OCI-LY7 (cell line): ENCODE data around the gene MED10. TPM values are rescaled to one million over a fixed set of nuclear protein-coding genes. Genes with fewer than 3 reads are reported as not detected.

Experiments used
- BruUV-seq: library from RNA; stranded (reverse); fragments of 400-500 nt; replicated peaks from 2 replicates; lab custom pipeline; 2021; lab: Mats Ljungman, UMichigan
- CTCF ChIA-PET: fragments of 300-600 bp; sonication (Branson Sonifier 250); formaldehyde crosslinking; loops from one replicate; lab custom pipeline; 2022; ENCODE audit warnings: antibody characterized with exemption; ENCODE audit not compliant: unreplicated experiment; lab: Charles Lee
- POLR2A ChIA-PET: fragments of 300-600 bp; sonication (Branson Sonifier 250); formaldehyde crosslinking; loops from one replicate; lab custom pipeline; 2022; ENCODE audit warnings: antibody characterized with exemption; lab: Charles Lee
- DNase-seq: peaks from one replicate; pipeline ENCODE4 v3.0.0-alpha.2; 2015; ENCODE audit warnings: low spot score
- H2AFZ ChIP-seq: fragments of 200-600 bp; sonication (generic), shearing (Covaris generic); 2 replicates; pipeline ENCODE4 v1.6.1; 2014; ENCODE audit warnings: mild to moderate bottlenecking, antibody characterized with exemption, low read length, moderate library complexity
- H3K27ac ChIP-seq: fragments of 200-600 bp; sonication (generic); 2 replicates; pipeline ENCODE4 v1.5.1; 2014; ENCODE audit warnings: mixed run types, low read depth, mild to moderate bottlenecking, moderate library complexity, low read length, inconsistent platforms; ENCODE audit not compliant: poor library complexity, severe bottlenecking
- H3K36me3 ChIP-seq: fragments of 200-600 bp; sonication (generic); 2 replicates; pipeline ENCODE4 v1.6.1; 2014; ENCODE audit warnings: mild to moderate bottlenecking, antibody characterized with exemption, low read length, moderate library complexity, mixed read lengths; ENCODE audit not compliant: insufficient read depth
- H3K4me1 ChIP-seq: fragments of 200-600 bp; sonication (generic); 2 replicates; pipeline ENCODE4 v1.5.1; 2014; ENCODE audit warnings: mild to moderate bottlenecking, low read length; ENCODE audit not compliant: insufficient read depth, poor library complexity, severe bottlenecking
- H3K4me2 ChIP-seq: fragments of 200-600 bp; sonication (generic); 2 replicates; pipeline ENCODE4 v1.6.1; 2014; ENCODE audit warnings: mild to moderate bottlenecking, low read length
- H3K4me3 ChIP-seq: fragments of 200-600 bp; sonication (generic); 2 replicates; pipeline ENCODE4 v1.5.1; 2014; ENCODE audit warnings: mild to moderate bottlenecking, low read depth, low read length; ENCODE audit not compliant: poor library complexity, severe bottlenecking
- H3K79me2 ChIP-seq: fragments of 200-600 bp; sonication (generic); 2 replicates; pipeline ENCODE4 v1.6.1; 2016; ENCODE audit warnings: low read depth, mild to moderate bottlenecking, low read length, moderate library complexity, mixed read lengths; ENCODE audit not compliant: insufficient read depth
- H3K9me2 ChIP-seq: fragments of 200-600 bp; sonication (generic); 2 replicates; pipeline ENCODE4 v1.6.1; 2016; ENCODE audit warnings: mild to moderate bottlenecking, low read length, mixed read lengths; ENCODE audit not compliant: insufficient read depth
- H3K9me3 ChIP-seq: fragments of 200-600 bp; sonication (generic); 2 replicates; pipeline ENCODE4 v1.6.1; 2014; ENCODE audit warnings: mild to moderate bottlenecking, mixed run types, low read length, mixed read lengths
- H4K20me1 ChIP-seq: fragments of 200-600 bp; sonication (generic); 2 replicates; pipeline ENCODE4 v1.6.1; 2014; ENCODE audit warnings: mild to moderate bottlenecking, antibody characterized with exemption, low read length, moderate library complexity, mixed read lengths; ENCODE audit not compliant: insufficient read depth
- EZH2phosphoT487 ChIP-seq: fragments of 200-600 bp; sonication (generic); IDR thresholded peaks from 2 replicates; pipeline ENCODE4 v1.6.1; 2018; ENCODE audit warnings: low read depth, borderline replicate concordance, mild to moderate bottlenecking, mixed run types, antibody characterized with exemption, low read length, moderate library complexity, mixed read lengths
- intact Hi-C: fragments of 100-400 bp; cut with micrococcal nuclease; formaldehyde crosslinking; loops from one replicate; pipeline ENCODE4 v1.10.0; 2022; ENCODE audit not compliant: unreplicated experiment
- total RNA-seq, 2 experiments: library from RNA; depleted of rRNA in 1 of 2; stranded (reverse); fragments of >200 nt in 1 of 2; shearing (Covaris generic) in 1 of 2; gene quantifications; 2 replicates each; pipeline ENCODE4 v1.2.3, GENCODE V29; 2014 to 2022
- TF ChIP-seq, protein P1 (sequence below): fragments of 200-600 bp; sonication (generic); conservative IDR thresholded peaks from 2 replicates; pipeline ENCODE4 v1.5.1; 2014; ENCODE audit warnings: mild to moderate bottlenecking, antibody characterized with exemption, low read length, moderate library complexity, mixed read lengths

MED10 gene
- total RNA-seq, 2 experiments from 2014 or later = 16.2 to 47.3 TPM

DNA sequence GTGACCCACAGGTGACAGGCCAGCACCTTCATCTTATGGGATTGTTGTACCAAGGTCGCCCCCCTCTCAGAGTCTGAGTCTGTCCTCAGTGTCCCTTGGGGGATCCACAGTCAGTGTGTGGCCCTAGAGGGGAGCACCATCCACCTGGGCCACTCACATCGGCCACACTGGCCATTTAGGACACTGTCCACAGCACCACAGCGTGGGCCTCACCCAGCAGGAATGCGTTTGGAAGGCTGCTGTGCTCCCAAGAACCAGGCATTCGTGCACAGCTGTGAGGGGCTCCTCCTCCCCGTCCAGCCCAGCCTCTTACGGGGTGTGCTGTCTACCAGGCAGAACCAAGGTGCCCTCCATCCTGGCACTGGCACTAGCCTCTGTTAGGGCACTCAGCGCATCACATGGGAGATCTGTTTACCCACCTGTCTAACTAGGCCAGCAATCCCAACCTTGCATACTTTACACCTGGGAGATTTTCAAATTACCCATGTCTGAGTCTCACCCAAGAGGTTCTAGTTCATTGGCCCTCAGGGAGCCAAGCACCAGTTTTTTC is 45.8 kb upstream of the MED10 start:
- BruUV-seq = no TSS peak
- Histone ChIP-seq H3K79me2 (no peaks in the 10 kb centered on the region), H3K4me1 (no peaks in the 10 kb centered on the region), H3K9me2 (no peaks in the 10 kb centered on the region), H3K9me3 (no peaks in the 10 kb centered on the region), H3K36me3 (no peaks in the 10 kb centered on the region), H3K4me2 (no peak overlapping the region), H4K20me1 (no peaks in the 10 kb centered on the region), H2AFZ (no peak overlapping the region), H3K4me3 (no peak overlapping the region), H3K27ac (no peak overlapping the region)
- ChIA-PET POLR2A (no interaction called here), CTCF (no interaction called here)
- DNase-seq = no peak
- TF ChIP-seq, protein P1, sequence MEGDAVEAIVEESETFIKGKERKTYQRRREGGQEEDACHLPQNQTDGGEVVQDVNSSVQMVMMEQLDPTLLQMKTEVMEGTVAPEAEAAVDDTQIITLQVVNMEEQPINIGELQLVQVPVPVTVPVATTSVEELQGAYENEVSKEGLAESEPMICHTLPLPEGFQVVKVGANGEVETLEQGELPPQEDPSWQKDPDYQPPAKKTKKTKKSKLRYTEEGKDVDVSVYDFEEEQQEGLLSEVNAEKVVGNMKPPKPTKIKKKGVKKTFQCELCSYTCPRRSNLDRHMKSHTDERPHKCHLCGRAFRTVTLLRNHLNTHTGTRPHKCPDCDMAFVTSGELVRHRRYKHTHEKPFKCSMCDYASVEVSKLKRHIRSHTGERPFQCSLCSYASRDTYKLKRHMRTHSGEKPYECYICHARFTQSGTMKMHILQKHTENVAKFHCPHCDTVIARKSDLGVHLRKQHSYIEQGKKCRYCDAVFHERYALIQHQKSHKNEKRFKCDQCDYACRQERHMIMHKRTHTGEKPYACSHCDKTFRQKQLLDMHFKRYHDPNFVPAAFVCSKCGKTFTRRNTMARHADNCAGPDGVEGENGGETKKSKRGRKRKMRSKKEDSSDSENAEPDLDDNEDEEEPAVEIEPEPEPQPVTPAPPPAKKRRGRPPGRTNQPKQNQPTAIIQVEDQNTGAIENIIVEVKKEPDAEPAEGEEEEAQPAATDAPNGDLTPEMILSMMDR = no peak
- TF ChIP-seq EZH2phosphoT487 = no peak
- intact Hi-C loops = no loop called here

DNA sequence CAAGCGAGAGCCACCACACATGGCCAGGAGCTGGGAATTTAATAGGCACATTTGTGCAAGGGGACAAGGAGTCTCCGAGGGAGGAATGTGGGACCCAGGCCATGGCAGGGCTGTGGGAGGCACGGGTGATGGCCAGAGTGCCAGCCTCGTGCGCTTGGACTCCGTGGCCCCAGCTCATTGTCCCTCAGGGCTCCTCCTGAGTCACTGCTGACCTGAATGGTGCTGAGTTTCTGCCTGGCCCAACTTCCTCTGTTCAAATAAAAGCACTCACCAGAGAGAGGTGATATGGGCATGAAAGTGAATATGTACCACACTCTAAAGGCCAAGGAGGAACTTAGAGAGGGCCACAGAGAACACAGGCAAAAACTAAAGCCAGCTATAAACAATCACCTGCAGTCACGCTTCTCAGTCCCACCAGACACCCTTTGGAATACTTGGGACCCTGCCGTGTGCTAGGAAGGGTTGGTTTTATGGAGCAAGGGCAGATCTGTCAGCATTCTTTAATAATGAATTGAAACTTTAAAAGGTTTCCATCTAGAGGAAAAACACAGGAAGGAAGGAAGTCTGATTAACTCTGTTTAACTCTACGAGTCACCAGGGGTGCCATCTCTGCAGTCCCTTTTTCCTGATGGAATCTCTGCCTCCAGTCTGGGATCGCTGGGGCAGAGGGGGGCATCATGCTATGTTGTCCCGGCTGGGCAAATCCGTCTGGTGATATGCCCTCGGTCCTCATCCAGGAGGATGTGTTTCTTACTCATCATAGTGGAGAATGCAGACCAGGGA is 45.2 kb upstream of the MED10 start:
- H4K20me1 ChIP-seq = no peaks in the 10 kb centered on the region
- no TSS peak for BruUV-seq
- H3K9me3 ChIP-seq = no peaks in the 10 kb centered on the region
- CTCF ChIA-PET = no interaction called here
- POLR2A ChIA-PET = no interaction called here
- no peak overlapping the region for H3K4me2 ChIP-seq
- no peaks in the 10 kb centered on the region for H3K36me3 ChIP-seq
- no peaks in the 10 kb centered on the region for H3K4me1 ChIP-seq
- no peak overlapping the region for H2AFZ ChIP-seq
- intact Hi-C loops = no loop called here
- H3K4me3 ChIP-seq = no peak overlapping the region
- H3K27ac ChIP-seq = no peak overlapping the region
- no peak for DNase-seq
- no peak for TF ChIP-seq EZH2phosphoT487
- TF ChIP-seq, protein P1 = no peak
- H3K9me2 ChIP-seq = no peaks in the 10 kb centered on the region
- H3K79me2 ChIP-seq = no peaks in the 10 kb centered on the region

DNA sequence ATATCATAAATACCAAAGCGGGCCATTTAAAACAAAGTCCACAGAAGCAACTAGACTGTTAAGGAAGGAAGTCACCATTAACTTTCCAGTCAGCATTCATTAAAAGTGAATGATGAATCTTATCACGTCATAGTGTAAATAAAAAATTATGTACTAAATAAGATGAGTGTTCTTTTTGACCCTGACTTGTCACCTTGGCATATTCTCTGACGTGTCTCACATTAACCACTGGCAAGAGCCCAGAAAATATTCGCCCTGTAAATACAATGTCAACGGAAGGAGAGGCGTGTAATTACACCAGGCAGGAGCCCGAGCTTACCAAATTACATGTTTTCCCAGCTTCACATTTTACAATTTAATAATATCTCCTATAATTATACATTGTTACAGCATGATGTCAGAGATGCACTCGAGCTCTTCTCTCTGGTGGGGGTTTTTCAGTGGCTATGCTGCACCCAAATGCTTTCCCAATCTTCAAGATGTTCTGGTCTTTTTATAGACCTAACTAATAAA is 41.0 kb upstream of the MED10 start:
- POLR2A ChIA-PET = interaction anchor here (1.1 kb wide), 1 partner anchor 64 kb away, joined by 5 read pairs; no protein-coding TSS in a partner anchor
- intact Hi-C loops = no loop called here
- Histone ChIP-seq H4K20me1 (no peaks in the 10 kb centered on the region), H3K79me2 (no peaks in the 10 kb centered on the region), H3K36me3 (no peaks in the 10 kb centered on the region), H3K4me3 (no peak overlapping the region), H3K27ac (no peak overlapping the region), H3K4me2 (no peak overlapping the region), H2AFZ (no peak overlapping the region), H3K4me1 (no peaks in the 10 kb centered on the region), H3K9me2 (no peaks in the 10 kb centered on the region), H3K9me3 (no peaks in the 10 kb centered on the region)
- BruUV-seq = no TSS peak
- no peak for DNase-seq
- TF ChIP-seq, protein P1 = no peak
- TF ChIP-seq EZH2phosphoT487 = no peak
- CTCF ChIA-PET = no interaction called here
